HepG2 (cell line): ENCODE data around the gene DDX1. TPM values are rescaled to one million over a fixed set of nuclear protein-coding genes. Genes with fewer than 3 reads are reported as not detected.

Source experiments
- ATAD3A ChIP-seq: sonication (generic); formaldehyde crosslinking; IDR thresholded peaks from 2 replicates; pipeline ENCODE4 v1.4.0; 2020; ENCODE audit warnings: missing genetic modification reagents
- CBFB ChIP-seq: sonication (generic); formaldehyde crosslinking; IDR thresholded peaks from 2 replicates; pipeline ENCODE4 v1.4.0; 2020; ENCODE audit warnings: missing genetic modification reagents
- CTCF ChIP-seq: sonication (generic); formaldehyde crosslinking; IDR thresholded peaks from 2 replicates; pipeline ENCODE4 v1.5.0; 2020; ENCODE audit warnings: mild to moderate bottlenecking, missing genetic modification reagents, moderate library complexity
- HES4 ChIP-seq: sonication (generic); formaldehyde crosslinking; IDR thresholded peaks from 2 replicates; pipeline ENCODE4 v1.9.0; 2021; ENCODE audit warnings: mild to moderate bottlenecking, missing genetic modification reagents, borderline replicate concordance
- HMGA1 ChIP-seq: sonication (generic); formaldehyde crosslinking; conservative IDR thresholded peaks from 2 replicates; pipeline ENCODE4 v1.4.0; 2020; ENCODE audit warnings: missing genetic modification reagents
- MED8 ChIP-seq: sonication (generic); formaldehyde crosslinking; IDR thresholded peaks from 2 replicates; pipeline ENCODE4 v1.8.1; 2023; ENCODE audit warnings: mild to moderate bottlenecking, missing genetic modification reagents; ENCODE audit not compliant: insufficient replicate concordance
- PAF1 ChIP-seq: IDR thresholded peaks from 2 replicates; pipeline ENCODE4 v1.6.1; 2016; ENCODE audit warnings: missing genetic modification reagents, missing compliant biosample characterization
- RFXANK ChIP-seq: IDR thresholded peaks from 2 replicates; pipeline ENCODE4 v1.6.1; 2016
- STAG1 ChIP-seq: sonication (generic); formaldehyde crosslinking; IDR thresholded peaks from 2 replicates; pipeline ENCODE4 v1.4.0; 2020; ENCODE audit warnings: missing genetic modification reagents
- TBL1XR1 ChIP-seq: fragments of 150-350 bp; IDR thresholded peaks from 2 replicates; pipeline ENCODE4 v1.6.1; 2014; ENCODE audit warnings: borderline replicate concordance, low read length; ENCODE audit not compliant: partially characterized antibody
- TCF12 ChIP-seq, 2 experiments: fragments of 450-650 bp in 1 of 2; sonication (generic) in 1 of 2; formaldehyde crosslinking in 1 of 2; IDR thresholded peaks; 2 replicates each; pipeline versions ENCODE4 v1.6.1 to v1.8.0; 2017 to 2022; ENCODE audit warnings: antibody characterized with exemption in 1 of 2, mild to moderate bottlenecking in 1 of 2, missing genetic modification reagents in 1 of 2, moderate library complexity in 1 of 2
- YEATS4 ChIP-seq: sonication (generic); formaldehyde crosslinking; IDR thresholded peaks from 2 replicates; pipeline ENCODE4 v1.4.0; 2020; ENCODE audit warnings: missing genetic modification reagents, borderline replicate concordance
- YY1 ChIP-seq: IDR thresholded peaks from 2 replicates; pipeline ENCODE4 v1.6.1; 2011; ENCODE audit warnings: low read length, low read depth, moderate library complexity, mild to moderate bottlenecking; ENCODE audit not compliant: insufficient read depth, insufficient replicate concordance
- ZBTB1 ChIP-seq: sonication (generic); formaldehyde crosslinking; IDR thresholded peaks from 2 replicates; pipeline ENCODE4 v1.4.0; 2020; ENCODE audit warnings: missing genetic modification reagents, borderline replicate concordance
- ZNF124 ChIP-seq: sonication (generic); formaldehyde crosslinking; IDR thresholded peaks from 2 replicates; pipeline ENCODE4 v1.4.0; 2020; ENCODE audit warnings: missing genetic modification reagents
- ZNF224 ChIP-seq: sonication (generic); formaldehyde crosslinking; IDR thresholded peaks from 2 replicates; pipeline ENCODE4 v1.5.0; 2020; ENCODE audit warnings: mild to moderate bottlenecking, missing genetic modification reagents
- ZNF260 ChIP-seq: sonication (generic); formaldehyde crosslinking; IDR thresholded peaks from 2 replicates; pipeline ENCODE4 v1.4.0; 2020; ENCODE audit warnings: missing genetic modification reagents, low read depth, mild to moderate bottlenecking, borderline replicate concordance
- ZNF619 ChIP-seq: sonication (generic); formaldehyde crosslinking; IDR thresholded peaks from 2 replicates; pipeline ENCODE4 v1.4.0; 2020; ENCODE audit warnings: mild to moderate bottlenecking, missing genetic modification reagents
- ZNF687 ChIP-seq: sonication (generic); formaldehyde crosslinking; IDR thresholded peaks from 2 replicates; pipeline ENCODE4 v1.5.1; 2020; ENCODE audit warnings: mild to moderate bottlenecking, missing genetic modification reagents, moderate library complexity
- polyA plus RNA-seq, 8 experiments: library from polyadenylated mRNA; depleted of rRNA in 3 of 8; stranded (reverse) in 7 of 8; unstranded in 1 of 8; fragments of >200 nt; fragmentation: Illumina TruSeq in 4 of 8; extraction: Trizol in 4 of 8; gene quantifications; 2 replicates each; pipeline versions ENCODE4 v1.2.1 to v1.2.3, GENCODE V29; 2011 to 2016; ENCODE audit warnings: low read depth in 4 of 8, missing spikeins in 1 of 8, mixed read lengths in 1 of 8; ENCODE audit not compliant: insufficient read depth in 1 of 8
- total RNA-seq, 5 experiments: library from RNA; depleted of rRNA; stranded (reverse); fragments of >200 nt; fragmentation: Illumina TruSeq; extraction: Trizol; gene quantifications; 2 replicates each; pipeline ENCODE4 v1.2.3, GENCODE V29; 2016; ENCODE audit warnings: low read depth in 1 of 5

The DDX1 gene
- total and polyA plus RNA-seq, 2 of the 13 experiments (the other 11 are each of a cell fraction or from before 2014, with no cell fraction given): 81.6 to 130 TPM

- no peak for TF ChIP-seq STAG1 (CRISPR knock-in tag)
- no peak for TF ChIP-seq HMGA1 (CRISPR knock-in tag)
- peak; percentile 73 for TF ChIP-seq HES4 (CRISPR knock-in tag)
- peak; percentile 45 for TF ChIP-seq TBL1XR1
- TF ChIP-seq TCF12 (IDR thresholded peaks at IDR 0.05): no peak
- TF ChIP-seq TCF12 (CRISPR knock-in tag; IDR thresholded peaks at IDR 0.05): no peak
- TF ChIP-seq ZNF124 (CRISPR knock-in tag): peak; percentile 93
- TF ChIP-seq ZNF224 (CRISPR knock-in tag): peak; percentile 15; the same call in 1 of the 2 replicates
- TF ChIP-seq ZNF619 (CRISPR knock-in tag): peak; percentile 80
- peak; percentile 71; the same call in 1 of the 2 replicates for TF ChIP-seq CBFB (CRISPR knock-in tag)
- peak; percentile 99 for TF ChIP-seq YY1
- TF ChIP-seq CTCF (CRISPR knock-in tag): no peak
- peak; percentile 79 for TF ChIP-seq ZNF687 (CRISPR knock-in tag)
- TF ChIP-seq MED8: no peak
- TF ChIP-seq PAF1 (CRISPR knock-in tag): no peak
- no peak; the same call in 1 of the 2 replicates for TF ChIP-seq RFXANK (CRISPR knock-in tag)
- no peak for TF ChIP-seq ZNF260
- peak; percentile 59; the same call in 1 of the 2 replicates for TF ChIP-seq YEATS4 (CRISPR knock-in tag)
- no peak for TF ChIP-seq ZBTB1
- no peak for TF ChIP-seq ATAD3A (CRISPR knock-in tag)
Measured at GRCh38 chr2:15560988-15561573, 30.6 kb upstream of the DDX1 start, which contains the start of gene NBAS (continued).
